GM23338 (cell line): ENCODE data around the gene SLC37A3.

ENCODE experiments used
- CREB1 ChIP-seq: fragments of 250-450 bp; sonication (Bioruptor Pico); IDR thresholded peaks from 2 replicates; pipeline ENCODE4 v1.5.0; 2020; ENCODE audit warnings: low read depth, mild to moderate bottlenecking, moderate library complexity
- CTCF ChIP-seq, 2 experiments: fragments of 200-600 bp in 1 of 2; sonication (generic) in 1 of 2; conservative IDR thresholded peaks; 2 replicates each; pipeline versions ENCODE4 v1.5.1 to v1.6.1; 2016 to 2017; ENCODE audit warnings: antibody characterized with exemption in 2 of 2, low read depth in 2 of 2, mild to moderate bottlenecking in 2 of 2, moderate library complexity in 1 of 2
- ETS1 ChIP-seq: IDR thresholded peaks from 2 replicates; pipeline ENCODE4 v1.6.1; 2016; ENCODE audit warnings: antibody characterized with exemption
- EZH2 ChIP-seq: fragments of 200-600 bp; sonication (generic); IDR thresholded peaks from one replicate; pipeline ENCODE4 v1.8.0; 2017; ENCODE audit warnings: antibody characterized with exemption, mild to moderate bottlenecking, low read depth; ENCODE audit not compliant: unreplicated experiment
- JUNB ChIP-seq: IDR thresholded peaks from one replicate; pipeline ENCODE4 v1.6.1; 2016; ENCODE audit warnings: antibody characterized with exemption; ENCODE audit not compliant: unreplicated experiment
- NANOG ChIP-seq: IDR thresholded peaks from 2 replicates; pipeline ENCODE4 v1.6.1; 2016; ENCODE audit warnings: antibody characterized with exemption, borderline replicate concordance
- POLR2AphosphoS5 ChIP-seq: IDR thresholded peaks from 2 replicates; pipeline ENCODE4 v1.6.1; 2016; ENCODE audit warnings: antibody characterized with exemption, low read depth
- REST ChIP-seq: IDR thresholded peaks from one replicate; pipeline ENCODE4 v1.6.1; 2018; ENCODE audit warnings: antibody characterized with exemption; ENCODE audit not compliant: unreplicated experiment

GRCh38 chr7:140292438-140292837 is 105.9 kb downstream of the SLC37A3 start:
- TF ChIP-seq CTCF (conservative IDR thresholded peaks at IDR 0.05; ENCODE audit: low read depth in 2 of 2): no peak
- TF ChIP-seq EZH2: no peak
- no peak for TF ChIP-seq POLR2AphosphoS5
- no peak for TF ChIP-seq REST
- no peak for TF ChIP-seq ETS1
- no peak for TF ChIP-seq JUNB
- no peak for TF ChIP-seq CREB1 (CRISPR knock-in tag)
- TF ChIP-seq NANOG: no peak
